A673 (cell line): ENCODE results near the gene RPS6KL1.

ENCODE experiments used
- EZH2 ChIP-seq: fragments of 200-600 bp; sonication (generic); IDR thresholded peaks from 2 replicates; pipeline ENCODE4 v1.6.1; 2017; ENCODE audit warnings: borderline replicate concordance, low read depth, mild to moderate bottlenecking, mixed read lengths, antibody characterized with exemption, low read length; ENCODE audit not compliant: poor library complexity, severe bottlenecking
- TF ChIP-seq, protein P1 (sequence below): fragments of 300-800, 200-600 bp; sonication (generic); conservative IDR thresholded peaks from 2 replicates; pipeline ENCODE4 v1.5.1; 2017; ENCODE audit warnings: low read depth, mild to moderate bottlenecking, antibody characterized with exemption, low read length, moderate library complexity, mixed read lengths

DNA sequence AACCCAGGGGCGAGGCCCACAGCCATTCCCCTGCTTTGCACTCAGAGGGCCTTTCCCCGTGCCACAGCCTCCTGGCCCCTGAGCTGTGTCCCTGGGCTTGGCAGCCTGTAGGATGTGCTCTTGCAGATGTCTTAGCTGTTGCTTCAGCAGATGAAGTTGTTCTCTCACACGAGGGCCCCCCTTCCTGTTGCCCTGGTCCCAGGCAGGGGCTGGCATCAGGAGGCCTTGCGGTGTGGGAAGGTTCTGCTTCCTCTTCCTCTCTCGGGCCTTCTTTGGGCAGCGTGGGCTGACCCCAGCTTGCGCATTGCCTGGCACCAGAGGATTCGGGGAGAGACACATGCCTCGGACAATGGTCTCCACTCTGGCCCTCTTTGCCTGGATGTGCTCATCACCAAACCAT, 59.8 kb downstream of the RPS6KL1 start:
- TF ChIP-seq, protein P1, sequence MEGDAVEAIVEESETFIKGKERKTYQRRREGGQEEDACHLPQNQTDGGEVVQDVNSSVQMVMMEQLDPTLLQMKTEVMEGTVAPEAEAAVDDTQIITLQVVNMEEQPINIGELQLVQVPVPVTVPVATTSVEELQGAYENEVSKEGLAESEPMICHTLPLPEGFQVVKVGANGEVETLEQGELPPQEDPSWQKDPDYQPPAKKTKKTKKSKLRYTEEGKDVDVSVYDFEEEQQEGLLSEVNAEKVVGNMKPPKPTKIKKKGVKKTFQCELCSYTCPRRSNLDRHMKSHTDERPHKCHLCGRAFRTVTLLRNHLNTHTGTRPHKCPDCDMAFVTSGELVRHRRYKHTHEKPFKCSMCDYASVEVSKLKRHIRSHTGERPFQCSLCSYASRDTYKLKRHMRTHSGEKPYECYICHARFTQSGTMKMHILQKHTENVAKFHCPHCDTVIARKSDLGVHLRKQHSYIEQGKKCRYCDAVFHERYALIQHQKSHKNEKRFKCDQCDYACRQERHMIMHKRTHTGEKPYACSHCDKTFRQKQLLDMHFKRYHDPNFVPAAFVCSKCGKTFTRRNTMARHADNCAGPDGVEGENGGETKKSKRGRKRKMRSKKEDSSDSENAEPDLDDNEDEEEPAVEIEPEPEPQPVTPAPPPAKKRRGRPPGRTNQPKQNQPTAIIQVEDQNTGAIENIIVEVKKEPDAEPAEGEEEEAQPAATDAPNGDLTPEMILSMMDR = no peak
- TF ChIP-seq EZH2 = no peak
